Prostate gland (tissue), 2 donors: ENCODE data around the gene IPCEF1.

Experiments
- CTCF ChIP-seq, 4 experiments: fragments of 200-600 bp in 2 of 4; fragments of 450-650 bp in 2 of 4; sonication (generic) in 2 of 4; IDR thresholded peaks; 1 replicate in 3 of 4; 2 replicates in 1 of 4; pipeline ENCODE4 v1.5.1; 2016 to 2019; ENCODE audit warnings: antibody characterized with exemption in 4 of 4, mild to moderate bottlenecking in 2 of 4, moderate library complexity in 2 of 4
- POLR2A ChIP-seq: fragments of 450-650 bp; IDR thresholded peaks from one replicate; pipeline ENCODE4 v1.6.1; 2016; ENCODE audit warnings: antibody characterized with exemption, mild to moderate bottlenecking

- TF ChIP-seq CTCF (IDR thresholded peaks at IDR 0.05) (no peak), POLR2A (no peak)
These were observed 59.4 kb downstream of the IPCEF1 start for GRCh38 chr6:154297210-154297609.
